Measurements from ENCODE around the gene CRAMP1. TPM values are rescaled to one million over a fixed set of nuclear protein-coding genes. Genes with fewer than 3 reads are reported as not detected.

Gene CRAMP1, protein sequence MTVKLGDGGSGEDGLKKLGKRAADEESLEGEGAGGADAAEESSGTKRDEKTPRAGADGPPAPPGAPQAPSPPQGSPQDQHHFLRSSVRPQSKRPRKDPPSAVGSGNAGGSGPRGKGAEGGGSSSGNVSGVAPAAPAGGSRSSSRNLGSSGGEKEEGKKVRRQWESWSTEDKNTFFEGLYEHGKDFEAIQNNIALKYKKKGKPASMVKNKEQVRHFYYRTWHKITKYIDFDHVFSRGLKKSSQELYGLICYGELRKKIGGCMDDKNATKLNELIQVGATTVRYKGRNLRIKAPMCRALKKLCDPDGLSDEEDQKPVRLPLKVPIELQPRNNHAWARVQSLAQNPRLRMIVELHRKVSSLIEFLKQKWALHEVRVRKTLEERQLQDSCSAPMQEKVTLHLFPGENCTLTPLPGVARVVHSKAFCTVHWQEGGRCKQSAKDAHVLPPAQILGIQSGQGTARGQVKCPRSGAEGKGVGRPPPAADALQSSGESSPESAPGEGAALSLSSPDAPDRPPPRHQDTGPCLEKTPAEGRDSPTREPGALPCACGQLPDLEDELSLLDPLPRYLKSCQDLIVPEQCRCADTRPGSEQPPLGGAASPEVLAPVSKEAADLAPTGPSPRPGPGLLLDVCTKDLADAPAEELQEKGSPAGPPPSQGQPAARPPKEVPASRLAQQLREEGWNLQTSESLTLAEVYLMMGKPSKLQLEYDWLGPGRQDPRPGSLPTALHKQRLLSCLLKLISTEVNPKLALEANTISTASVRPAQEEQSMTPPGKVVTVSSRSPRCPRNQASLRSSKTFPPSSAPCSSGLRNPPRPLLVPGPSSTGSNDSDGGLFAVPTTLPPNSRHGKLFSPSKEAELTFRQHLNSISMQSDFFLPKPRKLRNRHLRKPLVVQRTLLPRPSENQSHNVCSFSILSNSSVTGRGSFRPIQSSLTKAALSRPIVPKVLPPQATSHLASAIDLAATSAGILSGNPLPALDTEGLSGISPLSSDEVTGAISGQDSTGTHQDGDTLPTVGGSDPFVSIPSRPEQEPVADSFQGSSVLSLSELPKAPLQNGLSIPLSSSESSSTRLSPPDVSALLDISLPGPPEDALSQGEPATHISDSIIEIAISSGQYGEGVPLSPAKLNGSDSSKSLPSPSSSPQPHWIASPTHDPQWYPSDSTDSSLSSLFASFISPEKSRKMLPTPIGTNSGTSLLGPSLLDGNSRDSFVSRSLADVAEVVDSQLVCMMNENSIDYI (N-terminal part only)
- 12.7 TPM for total RNA-seq

DNA sequence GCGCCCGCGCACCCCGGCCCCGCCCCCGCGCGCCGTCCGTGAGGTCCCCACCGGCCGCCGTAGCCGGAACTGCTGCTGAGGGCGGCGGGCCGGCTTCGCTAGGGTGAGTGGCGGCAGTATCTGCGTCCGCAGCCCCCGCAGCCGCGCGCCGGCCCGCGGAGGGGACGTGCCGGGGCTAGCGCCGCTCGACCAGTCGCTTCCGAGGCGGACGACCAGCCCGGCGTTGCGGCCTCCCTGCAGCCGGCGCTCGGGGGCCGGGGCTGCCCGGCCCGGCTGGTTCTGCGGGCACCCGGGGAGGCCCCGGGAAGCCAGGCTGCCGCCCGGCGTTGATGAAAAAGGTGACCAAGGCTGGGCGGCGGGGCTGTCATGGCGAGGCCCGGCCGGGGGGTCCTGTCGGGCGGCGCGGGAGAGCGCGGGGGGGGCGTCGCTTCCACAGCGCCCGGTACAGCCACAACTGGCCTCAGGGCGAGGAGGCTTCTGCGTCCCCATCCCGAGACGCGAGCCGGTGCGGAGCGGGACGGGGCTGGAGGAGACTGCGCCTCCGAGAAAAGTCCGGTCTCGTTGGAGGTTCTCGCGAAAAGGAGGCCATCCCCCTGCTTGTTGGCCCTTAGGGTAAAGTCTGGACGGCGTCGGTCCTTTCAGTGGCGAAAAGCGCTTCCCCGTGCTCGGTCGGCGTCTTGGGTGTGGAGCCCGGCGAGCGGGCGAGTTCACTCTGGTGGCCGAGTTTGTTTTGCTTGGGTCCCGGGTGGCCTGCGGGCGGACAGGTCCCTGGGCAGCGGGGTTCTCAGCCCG lies at the start of gene CRAMP1:
Gene CRAMP1 (plus strand): TSS at position 41 of the 792 bp plus-strand sequence. CDS start 2,280 bp downstream, outside the sequence.
- Histone ChIP-seq H3K4me3 (peak within 1 kb of the TSS; percentile 91 to 94), H3K27ac (peak within 1 kb of the TSS; percentile 80 to 84), H3K4me1 (peaks cover 26 to 32% of the 10 kb centered on the region in 2 donors), H3K27me3 (no peaks in the 10 kb centered on the region), H3K9me3 (no peaks in the 10 kb centered on the region), H3K36me3 (peaks cover 0 to 9% of the 10 kb centered on the region in 2 donors)
- intact Hi-C loops (cut with DNase I) = loop anchor here (1.0 to 5.0 kb wide), 10 partner anchors 66 to 1410 kb away; partner anchors contain the start of genes FAHD1, HAGH, HCFC1R1 and JPT2
- DNase-seq (ENCODE audit: low spot score in 2 of 2) = peak in 1 of 2 donors; percentile 67
- TF ChIP-seq, protein P1, sequence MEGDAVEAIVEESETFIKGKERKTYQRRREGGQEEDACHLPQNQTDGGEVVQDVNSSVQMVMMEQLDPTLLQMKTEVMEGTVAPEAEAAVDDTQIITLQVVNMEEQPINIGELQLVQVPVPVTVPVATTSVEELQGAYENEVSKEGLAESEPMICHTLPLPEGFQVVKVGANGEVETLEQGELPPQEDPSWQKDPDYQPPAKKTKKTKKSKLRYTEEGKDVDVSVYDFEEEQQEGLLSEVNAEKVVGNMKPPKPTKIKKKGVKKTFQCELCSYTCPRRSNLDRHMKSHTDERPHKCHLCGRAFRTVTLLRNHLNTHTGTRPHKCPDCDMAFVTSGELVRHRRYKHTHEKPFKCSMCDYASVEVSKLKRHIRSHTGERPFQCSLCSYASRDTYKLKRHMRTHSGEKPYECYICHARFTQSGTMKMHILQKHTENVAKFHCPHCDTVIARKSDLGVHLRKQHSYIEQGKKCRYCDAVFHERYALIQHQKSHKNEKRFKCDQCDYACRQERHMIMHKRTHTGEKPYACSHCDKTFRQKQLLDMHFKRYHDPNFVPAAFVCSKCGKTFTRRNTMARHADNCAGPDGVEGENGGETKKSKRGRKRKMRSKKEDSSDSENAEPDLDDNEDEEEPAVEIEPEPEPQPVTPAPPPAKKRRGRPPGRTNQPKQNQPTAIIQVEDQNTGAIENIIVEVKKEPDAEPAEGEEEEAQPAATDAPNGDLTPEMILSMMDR (IDR thresholded peaks at IDR 0.05) = peak in 1 of 3 experiments; percentile 21

DNA sequence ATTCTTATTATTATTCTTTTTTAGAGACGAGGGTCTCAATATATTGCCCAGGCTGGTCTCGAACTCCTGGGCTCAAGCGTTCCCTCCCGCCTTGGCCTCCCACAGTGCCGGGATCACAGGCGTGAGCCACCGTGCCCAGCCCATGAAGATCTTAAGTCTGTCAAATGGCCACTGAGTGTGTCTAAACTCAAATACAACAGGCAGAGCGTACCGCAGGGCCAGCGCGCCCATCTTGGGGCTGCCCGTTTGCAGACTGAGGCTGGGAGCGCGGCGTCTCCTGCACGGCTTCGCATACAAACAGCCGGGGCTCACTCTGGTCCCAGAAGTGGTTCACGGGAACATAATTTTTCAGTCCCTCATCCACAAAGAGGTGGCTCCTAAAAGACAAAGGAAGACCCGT lies 48.4 kb upstream of the CRAMP1 start:
- no peak for DNase-seq (ENCODE audit: low spot score in 2 of 2)
- Histone ChIP-seq H3K36me3 (peaks cover 8 to 41% of the 10 kb centered on the region in 2 donors), H3K4me1 (no peaks in the 10 kb centered on the region), H3K27me3 (no peaks in the 10 kb centered on the region), H3K4me3 (no peak overlapping the region), H3K27ac (no peak overlapping the region), H3K9me3 (no peaks in the 10 kb centered on the region)
- TF ChIP-seq, protein P1 (IDR thresholded peaks at IDR 0.05) = no peak
- intact Hi-C loops (cut with DNase I) = no loop called here

DNA sequence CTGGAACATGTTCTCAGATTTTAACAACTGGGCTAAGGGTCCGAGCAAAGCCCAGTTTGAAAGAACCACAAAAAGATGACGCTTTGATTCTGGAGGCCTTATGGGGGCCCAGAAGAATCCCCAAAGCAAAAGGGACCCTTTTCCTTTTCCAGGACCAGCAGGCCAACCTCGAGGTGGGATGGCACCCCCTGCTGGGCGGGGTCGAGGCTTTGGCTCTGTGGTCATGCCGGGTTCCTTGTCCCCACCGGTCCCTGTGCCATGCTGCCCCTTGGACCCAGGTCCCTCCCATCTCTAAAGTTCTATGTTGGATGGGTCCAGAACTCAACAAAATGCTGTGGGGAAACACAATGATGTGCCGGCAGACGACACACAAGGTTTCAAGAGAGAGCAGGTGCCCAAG lies 47.8 kb upstream of the CRAMP1 start:
- intact Hi-C loops (cut with DNase I) = no loop called here
- no peak overlapping the region for H3K27ac ChIP-seq
- H3K36me3 ChIP-seq = peaks cover 8 to 37% of the 10 kb centered on the region in 2 donors
- no peaks in the 10 kb centered on the region for H3K9me3 ChIP-seq
- H3K27me3 ChIP-seq = no peaks in the 10 kb centered on the region
- H3K4me3 ChIP-seq = no peak overlapping the region
- no peak for DNase-seq (ENCODE audit: low spot score in 2 of 2)
- H3K4me1 ChIP-seq = no peaks in the 10 kb centered on the region
- TF ChIP-seq, protein P1 (IDR thresholded peaks at IDR 0.05) = peak in 1 of 3 experiments; percentile 15

DNA sequence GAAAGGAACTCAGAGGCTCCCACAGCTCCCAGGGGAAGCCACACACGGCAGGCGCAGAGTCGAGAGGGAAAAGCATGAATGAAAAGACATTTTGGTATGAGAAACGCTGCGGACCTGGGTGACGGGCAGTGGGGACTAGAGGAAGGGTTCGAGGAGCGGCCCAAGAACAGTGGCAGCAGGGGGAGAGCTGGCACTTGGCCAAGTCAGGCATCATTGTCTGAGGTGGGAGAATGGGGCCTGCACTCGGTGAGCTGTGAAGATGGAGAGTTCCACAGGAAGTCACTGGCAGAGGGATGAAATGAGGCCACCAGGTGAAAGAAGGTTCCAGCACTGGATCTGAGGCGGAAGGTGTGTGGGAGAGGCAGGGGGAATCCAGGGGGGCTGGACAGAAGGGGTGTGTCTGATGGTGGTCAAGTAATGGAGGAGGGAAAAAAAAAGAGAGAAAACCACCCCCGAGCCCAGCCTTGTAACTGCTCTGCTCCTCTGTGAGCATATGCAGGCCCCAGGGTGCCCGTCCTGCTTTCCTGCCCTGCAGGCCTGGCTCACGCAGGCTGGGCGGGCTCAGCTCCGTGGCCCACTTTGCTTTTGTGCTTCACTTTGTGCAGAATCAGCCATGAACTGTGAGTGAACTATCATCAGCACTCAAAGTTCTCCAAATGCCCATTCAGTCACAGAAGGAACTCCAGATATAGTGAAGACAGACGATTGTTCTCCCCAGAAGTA lies 46.9 kb upstream of the CRAMP1 start:
- Histone ChIP-seq H3K4me3 (no peak overlapping the region), H3K27me3 (no peaks in the 10 kb centered on the region), H3K27ac (no peak overlapping the region), H3K4me1 (no peaks in the 10 kb centered on the region), H3K36me3 (peaks cover 8 to 28% of the 10 kb centered on the region in 2 donors), H3K9me3 (no peaks in the 10 kb centered on the region)
- DNase-seq (ENCODE audit: low spot score in 2 of 2) = no peak
- intact Hi-C loops (cut with DNase I) = no loop called here
- TF ChIP-seq, protein P1 (IDR thresholded peaks at IDR 0.05) = no peak
